A549 (cell line): Measurements from ENCODE around the gene TCFL5. TPM values are rescaled to one million over a fixed set of nuclear protein-coding genes. Genes with fewer than 3 reads are reported as not detected.

Source experiments
- ATAC-seq, 2 experiments: fragments of 200-7000 bp in 1 of 2; fragments of >200 bp in 1 of 2; cut with Nextera tagmentation in 1 of 2; cut with Tn5 transposase in 1 of 2; 3 replicates each; pipeline versions ENCODE4 v1.8.0 to v1.9.1; 2018 to 2020; ENCODE audit warnings: mild to moderate bottlenecking in 1 of 2, moderate library complexity in 1 of 2
- CTCF ChIA-PET: fragments of 300-600 bp; sonication (Branson Sonifier 250); formaldehyde crosslinking; extraction: SDS; loops from one replicate; lab custom pipeline; 2021; ENCODE audit warnings: antibody characterized with exemption, inconsistent platforms; lab: Yijun Ruan, JAX
- POLR2A ChIA-PET: fragments of 350-600 bp; formaldehyde crosslinking; extraction: SDS; loops from one replicate; lab custom pipeline; 2021; ENCODE audit warnings: antibody characterized with exemption, inconsistent platforms; lab: Yijun Ruan, JAX
- DNase-seq, 2 experiments: peaks; one replicate each; pipeline versions ENCODE4 v3.0.0 to v3.0.0-alpha.2; 2011 to 2016; ENCODE audit warnings: low read depth in 1 of 2, low spot score in 1 of 2
- FAIRE-seq: peaks from 2 replicates; lab custom pipeline; 2011; peaks lifted over from hg19 to GRCh38; lab: Jason Lieb, UNC
- H3K27ac ChIP-seq, 2 experiments: fragments of >200 bp; sonication (Bioruptor Twin); formaldehyde crosslinking; 3 replicates each; pipeline ENCODE4 v1.5.1; 2016 to 2017
- H3K4me1 ChIP-seq: fragments of >200 bp; sonication (Bioruptor Twin); formaldehyde crosslinking; 3 replicates; pipeline ENCODE4 v1.6.1; 2016
- H3K4me2 ChIP-seq: fragments of >200 bp; sonication (Bioruptor Twin); formaldehyde crosslinking; 3 replicates; pipeline ENCODE4 v1.6.1; 2016
- H3K4me3 ChIP-seq: fragments of >200 bp; sonication (Bioruptor Twin); formaldehyde crosslinking; 3 replicates; pipeline ENCODE4 v1.5.1; 2016
- H3K9me3 ChIP-seq: fragments of >200 bp; sonication (Bioruptor Twin); formaldehyde crosslinking; 3 replicates; pipeline ENCODE4 v1.6.1; 2016
- CBX8 ChIP-seq: fragments of 200-600 bp; sonication (generic); IDR thresholded peaks from 2 replicates; pipeline ENCODE4 v1.6.1; 2016
- E2F6 ChIP-seq: IDR thresholded peaks from 2 replicates; pipeline ENCODE4 v1.6.1; 2012; ENCODE audit warnings: low read depth, borderline replicate concordance
- EHF ChIP-seq: fragments of 250-450 bp; sonication (Bioruptor Pico); IDR thresholded peaks from 2 replicates; pipeline ENCODE4 v1.5.0; 2020; ENCODE audit warnings: mild to moderate bottlenecking
- EP300 ChIP-seq, 2 experiments: fragments of >200 bp; sonication (Bioruptor Twin); formaldehyde crosslinking; IDR thresholded peaks; 2 replicates in 1 of 2; 3 replicates in 1 of 2; pipeline ENCODE4 v1.6.1; 2016 to 2017
- FOXS1 ChIP-seq: fragments of 250-450 bp; sonication (Bioruptor Pico); IDR thresholded peaks from 2 replicates; pipeline ENCODE4 v1.5.0; 2020; ENCODE audit warnings: mild to moderate bottlenecking, moderate library complexity
- GATA3 ChIP-seq: IDR thresholded peaks from 2 replicates; pipeline ENCODE4 v1.6.1; 2012; ENCODE audit warnings: borderline replicate concordance
- HDAC2 ChIP-seq: fragments of 200-600 bp; sonication (generic); IDR thresholded peaks from 2 replicates; pipeline ENCODE4 v1.6.1; 2016
- HES2 ChIP-seq: fragments of >200 bp; sonication (Bioruptor Twin); formaldehyde crosslinking; IDR thresholded peaks from 2 replicates; pipeline ENCODE4 v1.6.1; 2016
- HOXB13 ChIP-seq: fragments of 250-450 bp; sonication (Bioruptor Pico); IDR thresholded peaks from 2 replicates; pipeline ENCODE4 v1.5.0; 2020; ENCODE audit warnings: low read depth, mild to moderate bottlenecking, moderate library complexity
- HOXB5 ChIP-seq: fragments of 250-450 bp; sonication (Bioruptor Pico); IDR thresholded peaks from 2 replicates; pipeline ENCODE4 v1.5.0; 2020; ENCODE audit warnings: mild to moderate bottlenecking, moderate library complexity
- JUN ChIP-seq, 2 experiments: fragments of >200 bp; sonication (Bioruptor Twin); formaldehyde crosslinking; IDR thresholded peaks; 2 replicates in 1 of 2; 3 replicates in 1 of 2; pipeline ENCODE4 v1.6.1; 2016 to 2017
- MAZ ChIP-seq: fragments of 150-350 bp; IDR thresholded peaks from 2 replicates; pipeline ENCODE4 v1.6.1; 2014; ENCODE audit warnings: antibody characterized with exemption, low read depth, low read length, borderline replicate concordance
- NFE2L2 ChIP-seq: fragments of 150-350 bp; conservative IDR thresholded peaks from 2 replicates; pipeline ENCODE4 v1.6.1; 2014; ENCODE audit warnings: low read length
- NR3C1 ChIP-seq: fragments of >200 bp; sonication (Bioruptor Twin); formaldehyde crosslinking; IDR thresholded peaks from 3 replicates; pipeline ENCODE4 v1.6.1; 2017
- PHF8 ChIP-seq: fragments of 200-600 bp; sonication (generic); IDR thresholded peaks from 2 replicates; pipeline ENCODE4 v1.6.1; 2016; ENCODE audit warnings: low read depth, mild to moderate bottlenecking, antibody characterized with exemption, moderate library complexity, borderline replicate concordance
- RAD21 ChIP-seq, 2 experiments: fragments of >200 bp in 1 of 2; sonication (Bioruptor Twin) in 1 of 2; formaldehyde crosslinking in 1 of 2; IDR thresholded peaks in 1 of 2; conservative IDR thresholded peaks in 1 of 2; 2 replicates in 1 of 2; 3 replicates in 1 of 2; pipeline ENCODE4 v1.6.1; 2012 to 2018; ENCODE audit warnings: inconsistent platforms in 1 of 2
- RARB ChIP-seq: fragments of 250-450 bp; sonication (Bioruptor Pico); IDR thresholded peaks from 2 replicates; pipeline ENCODE4 v1.8.0; 2021; ENCODE audit warnings: mild to moderate bottlenecking, moderate library complexity
- REST ChIP-seq: fragments of 200-600 bp; sonication (generic); IDR thresholded peaks from 2 replicates; pipeline ENCODE4 v1.6.1; 2016; ENCODE audit warnings: antibody characterized with exemption, mild to moderate bottlenecking, moderate library complexity
- TFCP2L1 ChIP-seq: fragments of 250-450 bp; sonication (Bioruptor Pico); IDR thresholded peaks from 2 replicates; pipeline ENCODE4 v1.5.0; 2021; ENCODE audit warnings: mild to moderate bottlenecking
- TP53 ChIP-seq: fragments of 250-450 bp; sonication (Bioruptor Pico); IDR thresholded peaks from 2 replicates; pipeline ENCODE4 v1.5.0; 2021; ENCODE audit warnings: mild to moderate bottlenecking, moderate library complexity
- ZC3H11A ChIP-seq: fragments of 450-650 bp; IDR thresholded peaks from 2 replicates; pipeline ENCODE4 v1.6.1; 2014; ENCODE audit warnings: antibody characterized with exemption, mild to moderate bottlenecking
- WGBS: methylation state at CpG from one replicate; pipeline ENCODE4 v1.1.6; 2017; ENCODE audit errors: missing lambda C conversion rate; 5-methylcytosine and 5-hydroxymethylcytosine counted together
- polyA plus RNA-seq, 4 experiments: library from polyadenylated mRNA; depleted of rRNA in 3 of 4; stranded (reverse); fragments of >200 nt; fragmentation: RNase III in 1 of 4; extraction: RNeasy Plus Mini Kit Qiagen cat#74134 plus additional on column Dnase treatment in 1 of 4; gene quantifications; 2 replicates in 3 of 4; 3 replicates in 1 of 4; pipeline ENCODE4 v1.2.3, GENCODE V29; 2011 to 2017

Gene TCFL5
- polyA plus RNA-seq, 2 of the 4 experiments (the other 2 are of a cell fraction) = 5.6 to 7.1 TPM

GRCh38 chr20:62899633-62900051 lies 38.0 kb upstream of the TCFL5 start:
- no peak overlapping the region for H3K4me3 ChIP-seq
- 84% methylated on average over 5 of the region's 6 CpGs for WGBS
- POLR2A ChIA-PET = no interaction called here
- H3K4me2 ChIP-seq = no peak overlapping the region
- peaks cover 5% of the 10 kb centered on the region; the same call in 2 of the 3 replicates for H3K4me1 ChIP-seq
- H3K27ac ChIP-seq = no peak overlapping the region
- no peak for FAIRE-seq
- TF ChIP-seq ZC3H11A (no peak), JUN (IDR thresholded peaks at IDR 0.05) (no peak), CBX8 (no peak), TP53 (CRISPR knock-in tag) (no peak), TFCP2L1 (CRISPR knock-in tag) (no peak), MAZ (no peak), PHF8 (no peak), EP300 (IDR thresholded peaks at IDR 0.05) (no peak), HOXB5 (CRISPR knock-in tag) (no peak), E2F6 (no peak), NFE2L2 (no peak), GATA3 (no peak), HES2 (no peak), RAD21 (conservative IDR thresholded peaks at IDR 0.05 in 1 of 2, IDR thresholded peaks at IDR 0.05 in 1 of 2) (no peak)
- TF ChIP-seq, all 56 proteins: peak for 0
- DNase-seq (no peak), ATAC-seq (no peak)
- no peaks in the 10 kb centered on the region for H3K9me3 ChIP-seq
- CTCF ChIA-PET = interaction anchor here (0.9 to 18.3 kb wide), 13 partner anchors 11 to 110 kb away, joined by 3 to 368 read pairs (median 8); partner anchors contain the start of genes BHLHE23, DIDO1 and GID8

- POLR2A ChIA-PET = no interaction called here
- CTCF ChIA-PET = interaction anchor here (0.9 to 18.3 kb wide), 14 partner anchors 11 to 111 kb away, joined by 3 to 368 read pairs (median 6); partner anchors contain the start of genes BHLHE23, DIDO1 and GID8
- FAIRE-seq (no peak), DNase-seq (no peak), ATAC-seq (no peak)
- Histone ChIP-seq H3K27ac (no peak overlapping the region), H3K4me1 (peaks cover 5% of the 10 kb centered on the region; the same call in 2 of the 3 replicates), H3K9me3 (no peaks in the 10 kb centered on the region), H3K4me2 (no peak overlapping the region), H3K4me3 (no peak overlapping the region)
- WGBS = 90% methylated on average over 16 of the region's 16 CpGs
- no peak for TF ChIP-seq RARB
- no peak for TF ChIP-seq TP53 (CRISPR knock-in tag)
- TF ChIP-seq HDAC2 = no peak
- no peak for TF ChIP-seq HOXB5 (CRISPR knock-in tag)
- TF ChIP-seq EHF (CRISPR knock-in tag) = no peak
- TF ChIP-seq REST = no peak
- TF ChIP-seq ZC3H11A = no peak
- no peak for TF ChIP-seq TFCP2L1 (CRISPR knock-in tag)
- no peak for TF ChIP-seq MAZ
- TF ChIP-seq NR3C1 = no peak
- no peak for TF ChIP-seq HOXB13 (CRISPR knock-in tag)
- TF ChIP-seq RAD21 (conservative IDR thresholded peaks at IDR 0.05 in 1 of 2, IDR thresholded peaks at IDR 0.05 in 1 of 2) = no peak
- no peak for TF ChIP-seq FOXS1 (CRISPR knock-in tag)
Measured at GRCh38 chr20:62898970-62899632, 37.5 kb upstream of the TCFL5 start.
